Osteocyte (in vitro differentiated cells): ENCODE data around the gene BCL7A. TPM values are rescaled to one million over a fixed set of nuclear protein-coding genes. Genes with fewer than 3 reads are reported as not detected.

Source experiments
- DNase-seq: peaks from one replicate; pipeline ENCODE4 v3.0.0; 2021; ENCODE audit warnings: mixed read lengths; ENCODE audit not compliant: unreplicated experiment; ENCODE audit errors: extremely low spot score
- H3K27ac Mint-ChIP-seq: one replicate; pipeline ENCODE4 v1.8.0; 2021; ENCODE audit warnings: mild to moderate bottlenecking, mixed read lengths; ENCODE audit not compliant: unreplicated experiment
- H3K27me3 Mint-ChIP-seq: one replicate; pipeline ENCODE4 v1.8.0; 2021; ENCODE audit warnings: mixed read lengths; ENCODE audit not compliant: unreplicated experiment
- H3K36me3 Mint-ChIP-seq: one replicate; pipeline ENCODE4 v1.8.0; 2021; ENCODE audit warnings: mixed read lengths; ENCODE audit not compliant: unreplicated experiment
- H3K4me1 Mint-ChIP-seq: one replicate; pipeline ENCODE4 v1.8.0; 2021; ENCODE audit warnings: mixed read lengths; ENCODE audit not compliant: unreplicated experiment
- H3K4me3 Mint-ChIP-seq: one replicate; pipeline ENCODE4 v1.8.0; 2021; ENCODE audit warnings: mild to moderate bottlenecking, moderate library complexity, mixed read lengths; ENCODE audit not compliant: unreplicated experiment
- H3K9me3 Mint-ChIP-seq: one replicate; pipeline ENCODE4 v1.8.0; 2021; ENCODE audit warnings: mixed read lengths; ENCODE audit not compliant: unreplicated experiment
- CTCF ChIP-seq: fragments of 200-600 bp; sonication (generic); IDR thresholded peaks from 2 replicates; pipeline ENCODE4 v1.5.0; 2021; ENCODE audit warnings: antibody characterized with exemption, mild to moderate bottlenecking, moderate library complexity
- total RNA-seq: library from RNA; stranded (reverse); gene quantifications from 2 replicates; pipeline ENCODE4 v1.2.1, GENCODE V29; 2021

The BCL7A gene
- total RNA-seq, 1 donor from 2014 or later, result 10.0 TPM

- Mint-ChIP-seq H3K27me3 (no peaks in the 10 kb centered on the region), H3K4me3 (peak overlapping the region; percentile 61), H3K9me3 (no peaks in the 10 kb centered on the region), H3K27ac (peak overlapping the region; percentile 97), H3K36me3 (peaks cover 4% of the 10 kb centered on the region), H3K4me1 (peaks cover 51% of the 10 kb centered on the region)
- TF ChIP-seq CTCF, result no peak
- DNase-seq, result no peak
Observed at GRCh38 chr12:122064780-122065588, 43.3 kb downstream of the BCL7A start.

GRCh38 chr12:122067548-122067947 is 45.9 kb downstream of the BCL7A start:
- peaks cover 55% of the 10 kb centered on the region for H3K4me1 Mint-ChIP-seq

GRCh38 chr12:122067966-122068365 is 46.3 kb downstream of the BCL7A start:
- Mint-ChIP-seq H3K27ac (peak overlapping the region; percentile 38), H3K9me3 (no peaks in the 10 kb centered on the region), H3K4me3 (no peak overlapping the region), H3K4me1 (peaks cover 55% of the 10 kb centered on the region), H3K36me3 (no peaks in the 10 kb centered on the region), H3K27me3 (no peaks in the 10 kb centered on the region)
- no peak for TF ChIP-seq CTCF
- no peak for DNase-seq

More at GRCh38 chr12:122067548-122067947, 45.9 kb downstream of the BCL7A start:
- Mint-ChIP-seq H3K4me3 (no peak overlapping the region), H3K36me3 (no peaks in the 10 kb centered on the region), H3K27ac (peak overlapping the region; percentile 38), H3K27me3 (no peaks in the 10 kb centered on the region), H3K9me3 (no peaks in the 10 kb centered on the region)
- no peak for TF ChIP-seq CTCF
- no peak for DNase-seq

GRCh38 chr12:122072031-122072970 is 50.6 kb downstream of the BCL7A start:
- no peak for DNase-seq
- H3K36me3 Mint-ChIP-seq, result no peaks in the 10 kb centered on the region
- H3K4me3 Mint-ChIP-seq, result peak overlapping the region; percentile 29
- peaks cover 28% of the 10 kb centered on the region for H3K4me1 Mint-ChIP-seq
- H3K27ac Mint-ChIP-seq, result peak overlapping the region; percentile 75
- no peak for TF ChIP-seq CTCF
- no peaks in the 10 kb centered on the region for H3K27me3 Mint-ChIP-seq
- no peaks in the 10 kb centered on the region for H3K9me3 Mint-ChIP-seq

GRCh38 chr12:122073815-122074214 is 52.1 kb downstream of the BCL7A start:
- Mint-ChIP-seq H3K27ac (no peak overlapping the region), H3K36me3 (no peaks in the 10 kb centered on the region), H3K4me1 (peaks cover 26% of the 10 kb centered on the region), H3K9me3 (no peaks in the 10 kb centered on the region), H3K27me3 (no peaks in the 10 kb centered on the region), H3K4me3 (no peak overlapping the region)
- no peak for DNase-seq
- no peak for TF ChIP-seq CTCF
